ENCODE measurements around the gene INTS15. TPM values are rescaled to one million over a fixed set of nuclear protein-coding genes. Genes with fewer than 3 reads are reported as not detected.

The INTS15 gene
- 23.8 and 29.5 TPM in 2 replicates for total RNA-seq

DNA sequence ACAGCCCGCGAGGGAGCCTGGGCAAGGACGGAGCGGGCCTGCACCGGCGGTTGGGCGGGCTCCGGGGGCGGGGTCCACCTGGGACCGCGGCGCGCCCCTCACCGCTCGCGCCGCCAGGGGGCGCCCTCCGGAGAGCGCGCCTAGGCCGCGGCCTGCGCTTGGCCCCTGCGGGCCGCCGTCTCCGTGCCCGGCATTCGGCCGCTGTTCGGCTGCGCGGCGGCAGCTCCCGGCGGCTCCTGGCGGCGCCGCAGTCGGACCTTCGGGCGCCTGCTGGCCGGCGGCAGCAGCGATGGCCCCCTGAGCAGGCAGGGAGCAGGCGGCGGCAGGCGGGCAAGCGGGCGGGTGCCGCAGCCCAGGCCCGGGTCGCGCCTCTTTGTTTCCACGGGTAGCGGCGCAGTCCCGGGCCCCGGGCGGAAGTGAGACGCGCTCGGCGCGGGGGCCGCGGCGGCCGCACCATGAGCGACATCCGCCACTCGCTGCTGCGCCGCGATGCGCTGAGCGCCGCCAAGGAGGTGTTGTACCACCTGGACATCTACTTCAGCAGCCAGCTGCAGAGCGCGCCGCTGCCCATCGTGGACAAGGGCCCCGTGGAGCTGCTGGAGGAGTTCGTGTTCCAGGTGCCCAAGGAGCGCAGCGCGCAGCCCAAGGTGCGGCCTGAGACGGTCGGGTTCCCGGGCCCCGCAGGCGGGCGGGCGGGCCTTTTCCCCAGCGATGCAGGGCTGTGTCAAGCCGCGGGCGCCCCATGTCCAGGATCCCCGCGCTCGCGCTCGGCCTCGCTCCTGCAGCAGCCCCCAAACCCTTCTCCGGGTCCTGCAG is at the start of gene INTS15:
Gene INTS15 (plus strand): TSS at position 193 of the 816 bp plus-strand sequence. CDS start 263 bp downstream, at position 456.

GRCh38 chr7:6551016-6551511 is 38.8 kb upstream of the INTS15 start, which contains the start of gene GRID2IP:
Gene GRID2IP, minus strand, starts transcription at chr7:6551461. Its CDS starts 25 bp downstream, at chr7:6551436.

DNA sequence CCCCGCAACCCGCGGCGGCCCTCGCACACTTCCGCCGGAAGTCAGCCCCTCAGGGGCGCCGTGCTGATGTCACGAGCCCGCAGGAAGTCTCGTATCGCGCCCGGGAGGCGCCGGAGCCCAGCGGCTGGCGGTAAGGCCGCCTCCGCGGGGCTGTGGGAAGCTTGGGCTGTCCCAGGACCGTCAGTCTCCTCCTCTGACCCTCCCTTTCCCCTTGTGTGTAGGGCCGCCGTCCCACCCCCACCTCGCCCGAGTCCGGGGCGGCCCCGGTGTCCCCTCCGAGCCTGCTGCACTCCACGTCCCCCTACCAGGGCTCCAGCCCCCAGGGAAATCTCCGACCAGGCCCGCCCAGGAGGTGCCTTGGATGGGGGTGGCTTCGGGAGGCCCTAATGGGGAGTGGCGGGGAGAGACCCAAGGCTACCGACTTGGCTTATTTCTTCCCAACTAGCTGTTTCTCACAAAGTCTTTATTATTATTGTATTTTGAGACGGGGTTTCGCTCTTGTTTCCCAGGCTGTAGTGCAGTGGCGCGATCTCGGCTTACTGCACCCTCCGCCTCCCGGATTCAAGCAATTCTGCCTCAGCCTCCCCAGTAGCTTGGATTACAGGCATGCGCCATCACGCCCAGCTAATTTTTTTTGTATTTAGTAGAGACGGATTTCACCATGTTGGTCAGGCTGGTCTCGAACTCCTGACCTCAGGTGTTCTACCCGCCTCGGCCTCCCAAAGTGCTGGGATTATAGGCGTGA is 12.3 kb upstream of the INTS15 start, which contains the start of gene ZDHHC4:
Gene ZDHHC4 (plus strand): TSS at position 86 of the 745 bp plus-strand sequence. CDS start 3,108 bp downstream, outside the sequence.

DNA sequence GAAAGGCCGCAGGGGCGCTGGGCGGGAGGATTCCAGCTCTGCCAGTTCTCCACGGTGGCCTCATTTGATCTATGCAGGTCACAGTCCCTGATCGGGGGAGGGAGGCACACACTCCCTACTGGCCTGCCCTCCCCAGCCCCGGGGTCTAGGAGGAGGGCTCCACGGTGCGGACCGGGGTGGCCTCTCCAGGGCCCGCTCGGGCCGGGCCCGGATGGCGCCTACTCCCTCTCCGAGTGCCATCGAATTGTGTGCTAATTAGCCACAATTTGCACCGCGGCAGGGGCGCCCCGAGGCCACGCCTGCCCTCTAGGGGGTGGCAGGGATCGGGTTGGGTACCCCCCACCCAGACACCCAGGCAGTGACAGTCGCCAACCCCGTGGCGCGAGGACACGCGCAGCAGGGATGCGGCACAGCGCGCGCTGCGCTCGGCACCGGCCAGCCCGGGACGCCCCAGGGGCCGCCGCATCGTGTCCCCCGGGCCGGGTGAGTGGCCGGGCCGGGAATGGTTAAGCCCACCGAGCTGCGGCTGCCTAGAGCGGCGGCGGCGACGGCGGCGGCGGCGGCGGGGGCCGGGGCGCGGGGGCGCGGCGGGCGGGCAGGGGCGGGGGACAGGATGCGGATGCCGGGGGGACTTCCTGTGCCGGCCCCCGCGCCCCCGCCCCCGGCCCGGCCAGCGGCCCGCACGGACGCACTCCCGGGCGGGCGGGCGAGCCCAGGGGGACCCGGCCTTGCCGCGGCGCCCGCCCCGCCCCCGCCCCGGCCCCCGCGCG is 25.3 kb downstream of the INTS15 start, which contains the start of gene ZNF853:
Gene ZNF853 (plus strand): TSS at position 658 of the 770 bp plus-strand sequence. CDS start 565 bp downstream, outside the sequence.

DNA sequence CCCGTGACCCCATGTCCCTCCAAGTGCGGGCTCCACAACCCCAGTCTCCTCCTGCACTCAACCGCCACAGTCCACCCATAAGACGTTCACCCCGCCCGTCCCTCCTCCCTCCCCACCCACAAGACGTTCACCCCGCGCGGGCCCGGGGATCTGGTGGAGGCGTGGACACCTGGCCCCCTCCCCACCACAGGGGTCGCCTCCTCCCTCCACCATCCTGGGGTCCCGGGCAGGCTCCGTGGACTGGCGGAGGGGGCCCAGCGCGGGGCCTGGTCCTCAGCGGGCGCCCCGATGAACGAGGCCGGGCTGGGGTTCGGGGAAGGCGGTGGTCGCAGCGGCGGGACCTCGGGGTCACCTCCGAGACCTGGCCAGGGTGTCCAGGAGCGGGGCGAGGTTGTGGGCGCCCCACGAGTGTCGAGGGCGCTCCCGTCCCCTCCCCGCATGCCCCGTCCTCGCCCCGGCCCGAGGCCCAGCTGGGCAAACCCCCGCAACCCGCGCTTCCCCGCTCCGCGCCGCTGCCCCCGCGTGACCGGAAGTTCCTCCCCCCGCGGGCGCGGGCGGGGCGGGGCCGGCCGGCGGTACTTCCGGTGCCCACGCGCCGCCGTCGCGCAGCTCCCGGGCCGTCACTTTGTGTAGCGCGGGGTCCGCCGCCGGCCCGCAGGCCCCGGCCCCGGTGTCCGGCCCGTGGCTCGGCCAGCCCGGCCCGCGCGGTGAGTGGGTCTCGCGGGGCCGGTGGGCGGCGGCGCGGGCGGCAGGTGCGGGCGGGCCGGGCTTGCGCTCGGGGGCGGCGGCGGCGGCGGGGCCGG is 47.1 kb downstream of the INTS15 start, which contains the start of gene ZNF316:
Gene ZNF316 (plus strand): TSS at position 578 of the 803 bp plus-strand sequence. CDS start 5,092 bp downstream, outside the sequence.

Other genes starting within 250 kb of the INTS15 start
- gene FAM220A, start 241.1 kb upstream of the INTS15 start, total RNA-seq = 10.9 and 14.5 TPM in 2 replicates
- gene RAC1, start 215.5 kb upstream of the INTS15 start, total RNA-seq = 146 and 153 TPM in 2 replicates
- gene DAGLB, start 142.1 kb upstream of the INTS15 start, total RNA-seq = 9.3 and 19.4 TPM in 2 replicates
- gene KDELR2, start 105.9 kb upstream of the INTS15 start, total RNA-seq = 98.9 and 159 TPM in 2 replicates
- under 0.01 and 0.25 TPM in 2 replicates for gene GRID2IP, start 38.6 kb upstream of the INTS15 start, total RNA-seq
- gene ZDHHC4, start 12.6 kb upstream of the INTS15 start, total RNA-seq = 44.0 and 67.8 TPM in 2 replicates
- gene ZNF853, start 25.6 kb downstream of the INTS15 start, total RNA-seq = 6.8 and 31.1 TPM in 2 replicates
- gene ZNF316, start 47.3 kb downstream of the INTS15 start, total RNA-seq = 10.8 and 17.1 TPM in 2 replicates
- gene ZNF12, start 116.9 kb downstream of the INTS15 start, total RNA-seq = 6.4 and 21.7 TPM in 2 replicates
- gene RSPH10B2, start 164.1 kb downstream of the INTS15 start, total RNA-seq = not detected in 2 replicates
- gene CCZ1B, start 236.3 kb downstream of the INTS15 start, total RNA-seq = 15.6 and 25.2 TPM in 2 replicates